ENCODE measurements around the gene PHLDA2.
"Not testable (repeated sequence)": the region's sequence is repeated elsewhere in the genome, so short reads cannot be mapped to it uniquely, and the experiment has no call there.

Gene PHLDA2

DNA sequence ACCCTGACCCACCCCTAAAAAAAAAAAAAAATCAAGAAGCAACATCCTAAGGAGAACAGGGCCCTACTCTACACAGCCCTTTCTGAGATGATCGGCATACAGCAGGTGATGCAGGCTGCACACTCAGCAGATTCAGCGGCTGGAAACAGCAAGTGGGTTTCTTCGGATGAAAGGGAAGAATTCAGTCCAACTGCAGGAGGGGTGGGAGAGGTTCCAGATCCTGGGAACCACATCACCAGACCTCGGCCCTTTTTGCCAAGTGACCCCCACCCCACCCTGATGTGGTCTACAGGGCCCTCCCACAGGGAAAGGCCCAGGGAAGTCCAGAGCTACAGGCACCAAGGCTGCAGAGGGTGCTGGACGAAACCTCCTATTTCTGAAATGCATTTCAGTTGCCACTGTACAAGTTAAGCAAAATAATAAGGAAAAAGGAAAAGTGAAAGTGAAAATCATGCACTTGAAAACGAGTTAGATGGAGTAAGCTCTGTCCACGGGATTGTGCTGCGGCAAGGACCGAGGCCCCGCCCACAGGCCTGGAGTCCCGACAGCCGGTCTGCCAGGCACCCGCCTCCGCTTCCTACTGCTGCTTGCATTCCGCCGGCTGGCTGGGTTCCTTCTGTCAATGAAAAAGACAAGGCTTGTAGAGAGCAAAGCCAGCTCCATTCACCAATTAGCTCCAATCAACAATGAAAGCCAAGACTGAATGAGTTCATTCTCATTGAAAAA, 16.0 kb upstream of the PHLDA2 start:
- DNase-seq (ENCODE audit: low read depth) = no peak

DNA sequence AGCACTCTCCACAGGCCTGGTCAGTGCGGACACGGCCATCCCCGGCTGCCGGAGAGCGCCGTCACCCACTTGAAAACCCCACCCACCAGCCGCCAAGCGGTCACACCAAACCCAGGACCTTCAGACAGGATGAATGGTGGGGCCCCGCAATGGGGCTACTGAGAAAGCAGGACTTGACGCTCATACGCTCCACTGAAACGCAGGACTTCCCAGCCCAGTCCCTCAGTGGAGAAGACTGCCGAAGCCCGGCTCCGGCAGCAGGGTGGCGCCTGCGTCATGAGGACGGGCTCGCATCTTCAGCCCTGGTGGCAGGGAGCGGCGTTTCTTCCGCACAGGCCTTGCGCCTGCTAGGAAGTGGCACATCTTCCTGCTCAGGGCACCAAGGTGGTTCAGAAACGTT, 15.3 kb upstream of the PHLDA2 start:
- DNase-seq (ENCODE audit: low read depth) = no peak

DNA sequence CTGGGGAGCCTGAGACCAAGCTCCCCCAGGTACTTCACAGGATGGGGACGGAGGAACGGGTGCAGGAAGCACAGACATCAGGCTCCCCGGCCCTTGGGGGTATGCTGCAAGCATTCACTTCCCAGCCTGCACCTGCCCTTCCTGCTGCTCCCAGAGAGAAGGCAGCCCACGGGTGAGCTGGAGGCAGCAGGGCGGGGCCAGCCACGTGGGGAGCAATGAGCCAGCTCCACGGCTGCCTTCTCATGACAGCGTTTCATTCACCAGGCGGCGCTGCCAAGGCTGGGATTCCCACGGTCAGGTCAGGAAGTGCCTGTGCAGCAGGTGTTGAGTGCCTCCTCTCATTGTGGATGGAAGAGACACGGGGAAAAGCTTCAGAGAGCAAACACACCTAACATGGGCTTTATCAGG, 14.5 kb upstream of the PHLDA2 start:
- DNase-seq (ENCODE audit: low read depth) = no peak

DNA sequence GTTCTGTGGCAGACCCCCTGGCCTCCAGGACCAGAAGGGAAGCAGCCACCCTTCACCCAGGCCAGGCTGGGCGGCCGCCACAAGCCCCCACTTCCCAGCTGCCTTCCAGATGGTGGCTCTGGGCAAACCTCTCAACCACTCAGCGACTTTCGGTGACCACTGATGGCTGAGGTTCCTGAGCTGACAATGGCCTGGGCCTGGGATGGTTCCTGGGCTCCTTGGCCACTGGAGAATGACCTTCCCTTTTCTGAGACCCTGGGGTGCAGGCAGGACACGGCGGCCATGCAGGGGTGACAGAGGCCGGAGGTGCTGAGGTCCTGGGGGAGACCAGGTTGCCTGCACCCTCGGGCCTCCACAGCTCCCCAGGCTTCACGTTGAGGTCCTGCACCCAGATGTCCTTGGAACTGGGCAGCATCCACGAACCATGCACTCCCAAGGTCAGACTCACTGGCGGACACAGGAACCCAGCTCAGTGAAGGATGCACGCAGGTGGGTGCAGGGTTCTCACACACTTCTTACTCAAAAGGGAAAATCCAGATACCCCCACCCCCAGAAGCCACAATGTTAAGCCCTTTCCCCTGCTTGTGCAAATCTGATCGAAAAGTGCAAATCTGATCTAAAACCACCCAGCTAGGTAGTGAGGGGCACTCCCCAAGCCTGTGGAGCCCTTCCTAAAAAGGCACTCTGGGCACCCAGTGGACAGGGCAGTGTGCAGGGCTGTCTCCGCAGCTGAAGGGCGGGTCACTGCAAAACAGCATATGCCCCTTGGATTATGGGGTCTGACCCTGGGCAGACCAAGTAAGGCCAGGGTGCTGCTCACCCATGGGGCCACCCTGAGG, 13.9 kb upstream of the PHLDA2 start:
- no peak for DNase-seq (ENCODE audit: low read depth)

DNA sequence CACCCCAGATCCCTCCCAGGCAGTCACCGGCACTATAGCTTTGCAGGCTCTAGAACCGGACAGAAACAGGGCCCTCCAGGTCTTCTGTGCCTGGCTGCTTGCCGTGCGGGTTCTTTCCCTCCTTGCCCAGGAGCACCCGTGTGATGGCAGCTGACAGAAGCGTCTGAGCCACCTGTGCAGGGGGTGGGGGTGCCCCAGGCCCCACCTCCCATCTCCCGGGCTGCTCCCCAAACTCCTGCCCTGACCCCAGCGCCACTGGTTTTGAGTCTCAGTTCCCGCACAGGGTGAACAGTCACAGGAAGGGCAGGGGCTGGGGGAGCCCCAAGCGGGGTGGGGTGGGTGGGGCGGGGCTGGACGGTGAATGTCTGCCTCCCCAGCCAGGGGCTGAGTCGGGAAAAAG, 13.2 kb upstream of the PHLDA2 start:
- no peak for DNase-seq (ENCODE audit: low read depth)

DNA sequence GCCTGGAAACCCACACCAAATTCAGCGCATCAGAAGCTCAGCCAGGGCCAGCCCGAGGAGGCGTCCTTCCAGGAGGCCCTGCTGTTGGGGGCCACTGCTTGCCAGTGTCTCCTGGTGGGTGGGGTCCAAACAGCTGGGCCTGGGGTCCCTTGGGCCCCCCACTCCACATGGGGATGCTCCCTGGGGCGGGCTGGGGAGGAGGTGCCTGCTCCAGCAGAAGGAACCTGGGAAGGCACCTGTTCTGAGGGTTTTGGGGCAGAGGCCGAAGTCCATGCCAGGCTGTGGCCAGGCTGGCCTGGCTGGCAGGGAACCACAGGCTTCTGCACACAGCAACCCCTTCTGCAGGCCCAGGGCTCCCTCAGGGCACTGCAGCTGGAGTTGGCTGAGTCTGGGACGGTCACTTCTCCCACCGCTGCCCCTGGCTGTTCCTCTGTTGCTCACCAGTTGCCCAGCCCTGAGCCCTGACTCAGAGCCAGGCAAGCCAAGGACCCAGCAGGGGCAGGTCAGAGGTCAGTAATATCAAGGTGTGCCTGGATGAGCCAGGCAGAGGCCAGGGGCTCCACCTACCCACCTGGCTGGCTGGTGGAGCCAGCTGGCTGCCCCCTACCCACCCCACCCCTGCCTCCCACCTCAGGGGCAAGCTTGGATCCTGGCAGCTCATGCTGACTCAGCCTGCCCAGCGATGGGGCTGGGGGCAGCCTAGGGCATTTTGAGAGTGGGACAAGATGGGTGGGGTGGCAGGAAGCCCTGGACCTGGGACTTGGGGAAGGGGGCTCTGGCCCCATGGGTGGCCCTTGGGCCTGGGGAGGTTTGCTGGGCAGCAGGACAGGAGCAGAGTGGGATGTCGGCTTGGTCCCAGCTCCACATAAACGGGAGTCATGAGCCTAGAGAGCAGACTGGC, 12.0 kb upstream of the PHLDA2 start:
- no peak for DNase-seq (ENCODE audit: low read depth)

DNA sequence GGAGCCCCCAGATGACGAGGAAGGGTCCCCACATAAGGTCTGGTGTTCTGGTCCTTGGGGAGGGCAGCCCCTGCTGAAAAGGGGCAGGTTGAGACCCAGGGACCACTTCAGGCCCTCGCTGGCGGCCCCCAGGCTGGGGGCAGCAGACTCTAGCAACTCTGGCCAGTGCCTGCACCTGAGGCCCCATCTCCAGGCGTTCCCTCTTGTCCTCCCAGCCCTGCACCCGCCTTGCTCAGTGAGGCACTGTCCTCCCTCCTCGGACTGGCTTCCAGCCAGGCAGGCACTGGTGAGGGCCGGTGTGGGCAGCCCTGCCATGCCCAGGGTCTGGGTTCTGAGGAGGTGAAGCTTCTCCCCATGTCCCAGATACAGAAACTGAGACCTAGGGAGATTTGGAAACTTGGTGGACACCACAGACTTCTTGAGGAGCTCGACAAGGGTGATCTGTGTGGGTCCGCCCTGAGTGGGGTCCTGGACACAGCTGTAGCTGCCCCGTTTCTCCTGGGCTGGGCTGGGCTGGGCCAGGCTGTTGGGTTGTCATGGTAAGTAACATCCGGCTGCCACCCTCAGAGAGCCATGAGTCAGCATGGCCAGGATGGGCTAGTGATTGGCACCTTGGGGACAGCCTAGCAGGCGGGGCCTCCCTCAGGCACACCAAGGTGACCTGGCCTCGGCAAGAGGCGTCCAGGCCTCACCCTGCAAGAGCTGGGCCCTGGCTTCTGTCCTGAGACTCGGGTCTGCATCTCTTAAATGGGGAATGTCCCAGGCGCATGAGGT, 11.1 kb upstream of the PHLDA2 start:
- no peak for DNase-seq (ENCODE audit: low read depth)

DNA sequence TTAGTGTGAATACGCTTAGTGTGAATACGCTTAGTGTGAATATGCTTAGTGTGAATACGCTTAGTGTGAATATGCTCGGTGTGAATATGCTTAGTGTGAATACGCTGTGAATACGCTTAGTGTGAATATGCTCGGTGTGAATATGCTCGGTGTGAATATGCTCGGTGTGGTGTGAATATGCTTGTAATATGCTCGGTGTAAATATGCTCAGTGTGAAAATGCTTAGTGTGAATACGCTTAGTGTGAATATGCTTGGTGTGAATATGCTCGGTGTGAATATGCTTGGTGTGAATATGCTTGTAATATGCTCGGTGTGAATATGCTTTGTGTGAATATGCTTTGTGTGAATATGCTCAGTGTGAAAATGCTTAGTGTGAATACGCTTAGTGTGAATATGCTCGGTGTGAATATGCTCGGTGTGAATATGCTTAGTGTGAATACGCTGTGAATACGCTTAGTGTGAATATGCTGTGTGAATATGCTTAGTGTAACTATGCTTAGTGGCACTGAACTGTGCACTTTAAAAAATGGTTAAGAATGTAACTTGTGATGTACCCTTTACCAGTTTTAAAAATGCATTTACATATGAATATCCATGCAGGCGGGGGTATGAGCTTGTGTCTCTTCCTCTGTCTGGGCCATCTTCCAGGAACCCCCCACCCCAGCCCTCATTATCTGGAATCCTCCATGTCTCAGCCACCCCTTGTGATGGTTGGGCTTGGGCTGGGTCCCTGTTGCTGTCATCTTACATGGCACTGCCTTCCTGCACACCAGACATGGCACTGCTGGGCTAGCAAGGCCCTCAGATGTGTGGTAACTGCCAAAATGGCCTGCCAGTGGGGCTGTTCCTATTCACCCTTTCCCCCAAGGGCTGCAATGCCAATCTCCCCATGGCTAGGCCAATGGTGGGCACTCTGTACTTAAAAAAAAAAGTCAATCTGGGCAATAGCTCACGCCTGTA, 9.5 kb upstream of the PHLDA2 start:
- not testable (repeated sequence) for DNase-seq (ENCODE audit: low read depth)

DNA sequence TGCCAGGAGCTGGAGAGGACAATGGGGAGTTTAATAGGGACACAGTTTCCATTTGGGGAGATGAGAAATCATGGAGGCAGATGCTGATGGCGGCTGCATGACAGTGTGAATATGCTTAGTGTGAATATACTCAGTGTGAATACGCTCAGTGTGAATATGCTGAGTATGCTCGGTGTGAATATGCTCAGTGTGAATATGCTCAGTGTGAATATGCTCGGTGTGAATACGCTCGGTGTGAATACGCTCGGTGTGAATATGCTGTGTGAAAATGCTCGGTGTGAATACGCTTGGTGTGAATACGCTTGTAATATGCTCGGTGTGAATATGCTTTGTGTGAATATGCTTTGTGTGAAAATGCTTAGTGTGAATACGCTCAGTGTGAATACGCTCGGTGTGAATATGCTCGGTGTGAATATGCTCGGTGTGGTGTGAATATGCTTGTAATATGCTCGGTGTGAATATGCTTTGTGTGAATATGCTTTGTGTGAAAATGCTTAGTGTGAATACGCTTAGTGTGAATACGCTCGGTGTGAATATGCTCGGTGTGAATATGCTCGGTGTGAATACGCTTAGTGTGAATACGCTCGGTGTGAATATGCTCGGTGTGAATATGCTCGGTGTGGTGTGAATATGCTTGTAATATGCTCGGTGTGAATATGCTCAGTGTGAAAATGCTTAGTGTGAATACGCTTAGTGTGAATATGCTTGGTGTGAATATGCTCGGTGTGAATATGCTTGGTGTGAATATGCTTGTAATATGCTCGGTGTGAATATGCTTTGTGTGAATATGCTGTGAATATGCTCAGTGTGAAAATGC, 8.6 kb upstream of the PHLDA2 start:
- DNase-seq (ENCODE audit: low read depth) = not testable (repeated sequence)

DNA sequence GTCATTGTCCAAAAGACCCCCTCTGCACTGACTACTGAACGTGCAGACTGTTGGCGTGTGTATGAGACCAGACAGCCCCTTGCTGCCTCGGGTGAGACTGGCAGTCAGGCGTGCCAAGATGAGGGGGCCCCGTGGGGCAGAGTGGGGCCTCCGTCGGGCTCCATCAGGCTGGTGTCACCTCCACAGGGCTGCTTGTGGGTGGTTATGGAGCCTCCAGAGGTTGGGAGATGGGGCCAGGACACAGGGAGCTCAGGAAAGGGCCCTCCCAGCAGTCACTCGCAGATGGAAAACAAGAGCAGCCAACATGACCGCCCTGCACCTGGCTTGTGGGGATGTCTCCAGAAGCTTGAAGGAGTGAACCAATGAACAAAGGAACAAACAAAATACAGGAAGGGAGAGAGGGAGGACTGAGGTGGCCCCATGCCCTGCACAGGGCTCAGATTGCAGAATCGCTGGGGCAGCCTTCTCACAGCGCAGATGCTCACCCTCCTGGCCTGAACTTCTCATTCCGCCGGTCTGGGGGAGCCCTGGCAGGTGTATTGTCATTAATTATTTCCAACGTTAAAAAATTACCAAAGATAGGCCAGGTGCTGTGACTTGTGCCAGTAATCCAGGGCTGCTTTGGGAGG, 5.5 kb upstream of the PHLDA2 start:
- DNase-seq (ENCODE audit: low read depth) = no peak

DNA sequence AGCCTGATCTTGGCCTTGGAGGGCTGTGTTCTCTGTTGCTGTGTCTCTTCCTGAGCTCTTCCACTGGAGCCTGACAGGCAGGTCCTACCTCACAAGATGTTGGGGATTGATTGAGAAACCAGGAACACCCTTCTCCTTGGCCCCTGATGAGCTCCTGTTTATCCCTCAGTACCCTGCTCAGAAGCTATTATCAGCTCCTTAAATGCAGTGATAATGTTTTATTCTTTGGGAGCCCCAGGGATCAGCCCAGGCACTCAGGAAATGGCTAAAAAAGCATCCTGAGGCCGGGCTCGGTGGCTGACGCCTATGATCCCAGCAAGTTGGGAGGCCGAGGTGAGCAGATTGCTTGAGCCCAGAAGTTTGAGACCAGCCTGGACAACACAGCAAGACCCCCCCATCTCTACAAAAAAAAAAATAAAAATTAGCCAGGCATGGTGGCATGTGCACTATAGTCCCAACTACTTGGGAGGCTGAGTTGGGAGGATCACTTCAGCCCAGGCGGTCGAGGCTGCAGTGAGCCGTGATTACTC, 4.9 kb upstream of the PHLDA2 start:
- DNase-seq (ENCODE audit: low read depth) = no peak

DNA sequence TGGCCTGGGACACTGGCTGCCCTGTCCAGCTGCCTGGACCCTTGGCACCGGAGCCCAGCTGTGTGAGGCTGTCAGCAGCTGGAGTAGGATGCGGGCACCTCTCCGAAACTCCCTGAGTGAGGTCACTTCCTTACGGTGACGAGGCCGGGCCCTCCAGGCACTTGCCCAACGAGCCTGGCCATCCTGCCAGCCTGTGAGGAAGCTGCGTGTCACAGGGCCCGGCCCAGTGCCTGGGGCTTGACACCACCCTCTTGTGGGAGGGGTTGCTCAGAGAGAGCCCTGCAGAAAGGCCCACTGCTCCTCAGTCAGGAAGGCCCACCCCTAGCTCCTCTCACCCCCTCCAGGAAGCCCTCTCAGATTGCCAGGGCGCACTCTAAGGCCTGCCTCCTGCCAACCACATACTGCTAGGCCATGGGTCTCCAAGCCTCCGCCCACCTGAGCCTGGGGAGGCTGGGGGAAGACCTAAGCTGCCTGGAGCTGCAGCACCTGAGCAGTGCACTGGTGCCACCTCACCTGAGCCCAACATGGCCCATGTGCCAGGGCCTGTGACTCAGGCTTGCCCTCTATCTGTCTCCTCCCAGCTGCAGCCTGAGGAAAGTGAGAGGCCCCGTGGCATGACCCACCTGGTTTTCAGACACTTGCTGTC, 4.3 kb upstream of the PHLDA2 start:
- no peak for DNase-seq (ENCODE audit: low read depth)

DNA sequence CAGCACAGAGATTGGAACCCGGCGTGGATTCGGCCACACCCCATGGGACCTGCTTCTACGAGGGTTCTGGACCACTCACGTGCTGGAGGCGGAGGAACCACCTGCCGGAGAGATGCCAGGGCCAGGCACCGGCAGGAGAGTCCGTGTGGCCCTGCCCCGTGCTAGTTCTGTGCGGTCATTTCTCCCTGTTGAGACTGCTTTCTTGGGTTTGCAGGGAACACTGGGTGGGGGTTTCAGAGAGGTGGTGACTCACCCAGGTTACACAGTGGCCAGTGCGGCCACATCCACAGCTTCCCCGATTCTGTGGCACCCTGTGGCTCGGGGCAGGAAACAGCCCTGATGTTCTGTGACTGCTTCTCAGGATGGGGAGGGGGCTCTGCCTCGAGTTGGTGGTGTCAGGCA, 3.6 kb upstream of the PHLDA2 start:
- no peak for DNase-seq (ENCODE audit: low read depth)

DNA sequence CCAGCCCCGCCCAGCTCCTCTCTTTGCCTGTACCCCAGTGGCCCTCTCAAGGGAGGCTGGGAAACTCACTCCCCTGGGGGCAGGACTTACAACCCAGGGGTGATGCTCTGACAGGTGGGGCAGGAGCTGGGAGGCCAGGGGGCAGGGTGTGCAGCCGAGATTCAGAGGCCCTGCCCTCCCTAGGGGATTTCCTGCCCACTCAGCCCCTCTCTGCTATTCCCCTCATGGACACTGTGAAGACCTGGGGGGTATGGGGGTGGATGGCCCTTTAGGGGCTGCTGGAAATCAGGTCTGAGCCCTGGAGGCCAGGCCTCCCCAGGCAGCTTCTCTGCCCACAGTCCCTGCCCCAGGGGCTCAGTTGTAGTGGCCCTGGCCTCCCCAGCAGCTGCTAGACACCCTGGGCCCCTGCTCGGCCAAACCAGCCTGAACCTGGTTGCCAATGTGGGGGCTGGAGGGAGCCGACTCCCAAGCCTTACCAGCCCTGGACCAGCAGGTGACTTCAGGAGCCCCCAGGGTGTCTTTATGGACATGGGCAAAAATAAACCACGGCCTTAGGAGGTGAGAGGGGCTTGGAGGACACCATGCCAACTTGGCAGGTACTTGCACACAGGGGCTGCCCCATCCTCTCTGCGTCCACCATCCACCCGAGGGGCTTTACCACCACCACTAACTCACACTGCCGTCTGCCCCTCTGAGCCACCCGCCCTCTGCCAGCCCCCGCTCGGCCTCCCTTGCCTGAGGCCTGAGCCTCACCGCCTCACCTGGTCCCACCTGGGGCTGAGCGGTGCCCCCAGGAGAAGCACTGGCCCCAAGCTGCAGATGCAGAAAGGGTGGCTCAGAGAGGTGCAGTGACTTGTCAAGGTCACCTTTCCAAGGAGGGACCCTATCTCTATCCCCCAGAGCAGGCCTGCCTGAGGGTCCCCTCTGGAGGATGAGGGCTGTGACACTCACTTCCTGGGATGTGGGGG, 2.8 kb upstream of the PHLDA2 start:
- DNase-seq (ENCODE audit: low read depth) = no peak

DNA sequence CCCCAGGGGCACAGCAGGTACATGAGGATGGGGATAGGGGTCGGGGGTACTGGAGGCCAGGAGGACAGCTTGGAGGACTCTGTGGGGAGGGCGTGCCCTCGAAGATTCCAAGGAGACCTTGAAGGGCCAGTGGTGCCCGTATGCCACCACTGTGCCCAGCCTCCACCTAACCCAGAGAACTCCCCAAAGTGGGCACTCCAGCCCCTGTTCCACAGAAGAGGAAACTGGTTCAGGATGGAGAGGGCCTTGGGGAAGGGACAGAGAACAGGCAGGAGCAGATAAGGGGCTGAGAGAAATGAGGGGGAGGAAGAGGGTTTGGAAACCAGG, 2.2 kb upstream of the PHLDA2 start:
- no peak for DNase-seq (ENCODE audit: low read depth)

DNA sequence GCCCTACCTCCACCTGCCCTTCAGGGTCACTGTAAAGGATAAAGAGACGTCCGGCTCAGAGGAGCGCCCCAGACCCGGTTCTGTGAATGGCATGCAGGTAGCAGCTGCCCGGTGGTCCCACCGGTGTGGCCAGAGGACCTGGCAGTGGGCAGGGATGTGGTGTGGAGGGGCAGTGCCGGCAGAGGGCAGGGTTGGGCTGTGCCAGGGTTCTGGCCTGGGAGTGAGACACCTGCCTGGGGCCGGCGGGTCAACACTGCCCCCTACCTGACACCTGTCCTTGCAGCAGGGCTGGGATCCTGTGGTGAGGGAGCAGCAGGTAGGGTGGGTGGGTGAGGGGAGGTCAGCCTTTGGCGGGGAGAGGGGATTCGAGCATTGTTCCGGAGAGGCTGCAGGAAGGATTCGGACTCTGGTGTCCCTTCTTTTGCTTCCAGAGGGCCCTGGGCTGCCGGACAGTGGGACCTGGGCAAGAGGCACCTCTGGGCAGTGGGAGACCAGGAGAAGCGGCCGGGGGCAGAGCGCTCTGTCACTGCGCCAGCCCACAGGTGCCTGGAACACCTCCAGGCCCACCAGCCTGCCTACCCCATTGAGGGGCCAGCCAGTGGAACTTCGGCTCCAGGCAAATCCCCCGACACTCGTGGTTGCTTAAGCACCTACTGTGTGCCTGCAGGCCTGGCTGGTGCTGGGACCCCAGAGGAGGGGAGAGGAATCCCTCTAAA, 1.6 kb upstream of the PHLDA2 start:
- no peak for DNase-seq (ENCODE audit: low read depth)
